Loucy (cell line): ENCODE results near the gene C11orf68.

Experiments used
- H2AFZ ChIP-seq: fragments of 200-600 bp; sonication (generic); 2 replicates; pipeline ENCODE4 v1.6.0; 2016; ENCODE audit warnings: antibody characterized with exemption, mild to moderate bottlenecking, low read length, moderate library complexity
- H3F3A ChIP-seq: fragments of 200-600 bp; 2 replicates; pipeline ENCODE4 v1.6.0; 2016; ENCODE audit warnings: antibody characterized with exemption, low read depth, mild to moderate bottlenecking
- H3K27me3 ChIP-seq: fragments of 200-600 bp; sonication (generic); 2 replicates; pipeline ENCODE4 v1.6.1; 2014; ENCODE audit warnings: low read length, mild to moderate bottlenecking; ENCODE audit not compliant: insufficient read depth, poor library complexity, severe bottlenecking
- H3K36me3 ChIP-seq: fragments of 200-600 bp; sonication (generic); 2 replicates; pipeline ENCODE4 v1.6.1; 2016; ENCODE audit warnings: low read length; ENCODE audit not compliant: insufficient read depth
- H3K4me1 ChIP-seq: fragments of 200-600 bp; sonication (generic); 2 replicates; pipeline ENCODE4 v1.5.1; 2014; ENCODE audit warnings: low read length, mild to moderate bottlenecking; ENCODE audit not compliant: insufficient read depth, poor library complexity, severe bottlenecking
- H3K4me2 ChIP-seq: fragments of 200-600 bp; sonication (generic); 2 replicates; pipeline ENCODE4 v1.6.0; 2014; ENCODE audit warnings: antibody characterized with exemption, low read length, low read depth, mild to moderate bottlenecking; ENCODE audit not compliant: poor library complexity, severe bottlenecking
- H3K4me3 ChIP-seq: fragments of 200-600 bp; sonication (generic); 2 replicates; pipeline ENCODE4 v1.5.1; 2014; ENCODE audit warnings: low read length, mild to moderate bottlenecking, mixed read lengths; ENCODE audit not compliant: poor library complexity, severe bottlenecking
- H3K79me2 ChIP-seq: fragments of 200-600 bp; sonication (generic); 2 replicates; pipeline ENCODE4 v1.6.1; 2014; ENCODE audit warnings: low read length; ENCODE audit not compliant: insufficient read depth
- H3K9ac ChIP-seq: fragments of 200-600 bp; sonication (generic); 2 replicates; pipeline ENCODE4 v1.6.0; 2014; ENCODE audit warnings: mild to moderate bottlenecking, low read depth, low read length, moderate library complexity; ENCODE audit not compliant: poor library complexity, severe bottlenecking
- H3K9me2 ChIP-seq: fragments of 200-600 bp; sonication (generic); replicated peaks from 2 replicates; pipeline ENCODE4 v1.6.1; 2016; ENCODE audit warnings: low read depth, low read length, mixed read lengths
- H3K9me3 ChIP-seq: fragments of 200-600 bp; sonication (generic); 2 replicates; pipeline ENCODE4 v1.6.1; 2014; ENCODE audit warnings: mild to moderate bottlenecking, antibody characterized with exemption, low read length, low read depth; ENCODE audit not compliant: insufficient read depth
- H4K20me1 ChIP-seq: fragments of 200-600 bp; sonication (generic); 2 replicates; pipeline ENCODE4 v1.6.0; 2014; ENCODE audit warnings: antibody characterized with exemption, low read length, mild to moderate bottlenecking; ENCODE audit not compliant: insufficient read depth, poor library complexity, severe bottlenecking
- CTCF ChIP-seq: fragments of 200-600 bp; sonication (generic); conservative IDR thresholded peaks from 2 replicates; pipeline ENCODE4 v1.5.1; 2014; ENCODE audit warnings: mild to moderate bottlenecking, antibody characterized with exemption, low read length
- EZH2phosphoT487 ChIP-seq: fragments of 200-600 bp; IDR thresholded peaks from 2 replicates; pipeline ENCODE4 v1.6.1; 2018; ENCODE audit warnings: antibody characterized with exemption, mild to moderate bottlenecking, moderate library complexity, borderline replicate concordance

Gene C11orf68

GRCh38 chr11:65891219-65892136 is 27.4 kb downstream of the C11orf68 start:
- TF ChIP-seq CTCF (peak; percentile 82), EZH2phosphoT487 (no peak)
- Histone ChIP-seq H3K4me3 (peak overlapping the region; percentile 85), H3K4me2 (peak overlapping the region; percentile 92), H2AFZ (no peak overlapping the region; the same call in 1 of the 2 replicates), H3K36me3 (no peaks in the 10 kb centered on the region), H3K9ac (peak overlapping the region; percentile 98), H3F3A (peaks cover 3% of the 10 kb centered on the region; the same call in 1 of the 2 replicates), H3K27me3 (no peaks in the 10 kb centered on the region), H3K9me3 (no peaks in the 10 kb centered on the region), H3K79me2 (peaks cover 44% of the 10 kb centered on the region), H3K9me2 (no peaks in the 10 kb centered on the region), H4K20me1 (peaks cover 19% of the 10 kb centered on the region), H3K4me1 (peaks cover 58% of the 10 kb centered on the region)

- Histone ChIP-seq H3K36me3 (no peaks in the 10 kb centered on the region), H3K79me2 (peaks cover 53% of the 10 kb centered on the region), H3K9ac (peak within 1 kb of the TSS; percentile 98), H2AFZ (peak within 1 kb of the TSS; percentile 52), H3K4me1 (peaks cover 62% of the 10 kb centered on the region), H3K4me3 (peak within 1 kb of the TSS; percentile 85), H3K9me2 (no peaks in the 10 kb centered on the region), H3K4me2 (peak within 1 kb of the TSS; percentile 92), H3K9me3 (no peaks in the 10 kb centered on the region), H3K27me3 (no peaks in the 10 kb centered on the region), H4K20me1 (peaks cover 19% of the 10 kb centered on the region), H3F3A (peaks cover 3% of the 10 kb centered on the region; the same call in 1 of the 2 replicates)
- no peak for TF ChIP-seq EZH2phosphoT487
- TF ChIP-seq CTCF = no peak; the same call in 1 of the 2 replicates
Observed at GRCh38 chr11:65890324-65891218, 28.3 kb downstream of the C11orf68 start, which contains the start of gene CCDC85B. CCDC85B (plus strand) TSS chr11:65890673; CDS start chr11:65890784, 111 bp downstream.

GRCh38 chr11:65888163-65888814 is 30.6 kb downstream of the C11orf68 start, which contains the start of gene FIBP:
FIBP (minus strand) TSS chr11:65888471; CDS start chr11:65888418, 53 bp downstream.
- H3K9me2 ChIP-seq = no peaks in the 10 kb centered on the region
- H3K79me2 ChIP-seq = peaks cover 68% of the 10 kb centered on the region
- peak within 1 kb of the TSS; percentile 82 for H3K9ac ChIP-seq
- H3F3A ChIP-seq = no peaks in the 10 kb centered on the region; the same call in 1 of the 2 replicates
- no peaks in the 10 kb centered on the region for H3K9me3 ChIP-seq
- TF ChIP-seq CTCF (peak; percentile 68), EZH2phosphoT487 (no peak)
- H2AFZ ChIP-seq = peak within 1 kb of the TSS; percentile 90
- H4K20me1 ChIP-seq = peaks cover 25% of the 10 kb centered on the region
- peaks cover 11% of the 10 kb centered on the region; the same call in 1 of the 2 replicates for H3K36me3 ChIP-seq
- H3K4me3 ChIP-seq = peak within 1 kb of the TSS; percentile 85
- peaks cover 65% of the 10 kb centered on the region for H3K4me1 ChIP-seq
- no peaks in the 10 kb centered on the region for H3K27me3 ChIP-seq
- peak within 1 kb of the TSS; percentile 92 for H3K4me2 ChIP-seq
